Testis (tissue), 3 donors: ENCODE data around the gene ADM2. TPM values are rescaled to one million over a fixed set of nuclear protein-coding genes. Genes with fewer than 3 reads are reported as not detected.

Experiments used
- DNase-seq: peaks from one replicate; pipeline ENCODE4 v3.0.0-alpha.2; 2019
- H3K27ac ChIP-seq, 2 donors: fragments of 200-600 bp; sonication (generic); one replicate each; pipeline ENCODE4 v1.5.1; 2019
- H3K27me3 ChIP-seq: fragments of 200-600 bp; sonication (generic); one replicate; pipeline ENCODE4 v1.5.1; 2019
- H3K36me3 ChIP-seq: fragments of 200-600 bp; sonication (generic); one replicate; pipeline ENCODE4 v1.5.1; 2017; ENCODE audit warnings: low read depth; ENCODE audit errors: missing control alignments
- H3K4me1 ChIP-seq: fragments of 200-600 bp; sonication (generic); one replicate; pipeline ENCODE4 v1.5.1; 2019
- H3K4me3 ChIP-seq, 2 donors: fragments of 200-600 bp; sonication (generic); one replicate each; pipeline ENCODE4 v1.5.1; 2017 to 2019
- H3K9me3 ChIP-seq: fragments of 200-600 bp; sonication (generic); one replicate; pipeline ENCODE4 v1.5.1; 2017
- POLR2A ChIP-seq: fragments of 450-650 bp; IDR thresholded peaks from one replicate; pipeline ENCODE4 v1.6.1; 2017; ENCODE audit warnings: antibody characterized with exemption, mild to moderate bottlenecking, moderate library complexity
- WGBS, 2 donors: methylation state at CpG; one replicate each; pipeline ENCODE4 v1.1.5; 2018; 5-methylcytosine and 5-hydroxymethylcytosine counted together
- intact Hi-C: fragments of 100-400 bp; cut with DNase I; formaldehyde crosslinking; loops from one replicate; pipeline ENCODE4 v1.15.1; 2023; ENCODE audit warnings: low total_unique reads
- polyA plus RNA-seq: library from polyadenylated mRNA; stranded (reverse); fragments of 350-450 nt; fragmentation: Illumina TruSeq; extraction: RNeasy Lipid Tissue Mini Kit (QIAGEN cat#74804); gene quantifications from one replicate; pipeline ENCODE4 v1.2.3, GENCODE V29; 2014; ENCODE audit warnings: low read depth, low replicate concordance; ENCODE audit not compliant: insufficient read depth
- total RNA-seq, 2 donors: library from RNA; depleted of rRNA; stranded (reverse); fragments of >200 nt; gene quantifications; one replicate each; pipeline ENCODE4 v1.2.3, GENCODE V29; 2016
- TF ChIP-seq, protein P1 (sequence below), 3 experiments: fragments of 450-650 bp in 2 of 3; fragments of 200-600 bp in 1 of 3; sonication (generic) in 1 of 3; IDR thresholded peaks; one replicate each; pipeline ENCODE4 v1.5.1; 2016 to 2019; ENCODE audit warnings: antibody characterized with exemption in 3 of 3, mild to moderate bottlenecking in 2 of 3, moderate library complexity in 1 of 3

The ADM2 gene
- total and polyA plus RNA-seq, 3 donors from 2014 or later, result 0.99 to 1.9 (median 1.0) TPM

DNA sequence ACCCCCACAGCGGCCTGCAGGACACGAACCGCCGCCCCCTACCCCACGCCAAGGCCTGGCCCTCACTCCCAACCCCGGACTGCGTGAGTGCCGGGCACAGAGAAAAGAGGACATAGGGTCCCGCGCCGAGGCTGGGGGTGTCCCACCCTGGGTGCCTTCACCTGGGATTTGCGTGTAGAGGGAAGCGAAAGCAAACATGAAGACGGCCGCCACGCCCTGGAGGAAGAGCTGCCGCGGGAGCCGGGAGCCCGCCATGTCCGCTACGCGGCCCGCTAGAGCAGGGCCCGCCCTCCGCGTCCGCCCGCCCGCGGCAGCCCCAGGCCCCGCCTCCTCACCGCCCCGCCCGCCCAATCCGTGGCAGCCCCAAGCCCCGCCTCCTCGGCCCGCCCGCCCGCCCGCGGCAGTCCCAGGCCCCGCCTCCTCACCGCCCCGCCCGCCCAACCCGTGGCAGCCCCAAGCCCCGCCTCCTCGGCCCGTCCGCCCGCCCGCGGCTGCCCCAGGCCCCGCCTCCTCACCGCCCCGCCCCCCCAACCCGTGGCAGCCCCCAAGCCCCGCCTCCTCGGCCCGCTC is 26.2 kb downstream of the ADM2 start, which contains the start of gene LMF2:
Gene LMF2, minus strand, starts transcription at position 282 of the 570 bp plus-strand sequence. Its CDS starts 27 bp downstream, at position 255.
- Histone ChIP-seq H3K4me1 (peaks cover 9% of the 10 kb centered on the region), H3K4me3 (peak within 1 kb of the TSS; percentile 81 to 94), H3K9me3 (no peaks in the 10 kb centered on the region), H3K27me3 (no peaks in the 10 kb centered on the region), H3K36me3 (no peaks in the 10 kb centered on the region), H3K27ac (peak within 1 kb of the TSS; percentile 72 to 91)
- DNase-seq, result peak; percentile 92
- TF ChIP-seq POLR2A, result no peak
- TF ChIP-seq, protein P1, sequence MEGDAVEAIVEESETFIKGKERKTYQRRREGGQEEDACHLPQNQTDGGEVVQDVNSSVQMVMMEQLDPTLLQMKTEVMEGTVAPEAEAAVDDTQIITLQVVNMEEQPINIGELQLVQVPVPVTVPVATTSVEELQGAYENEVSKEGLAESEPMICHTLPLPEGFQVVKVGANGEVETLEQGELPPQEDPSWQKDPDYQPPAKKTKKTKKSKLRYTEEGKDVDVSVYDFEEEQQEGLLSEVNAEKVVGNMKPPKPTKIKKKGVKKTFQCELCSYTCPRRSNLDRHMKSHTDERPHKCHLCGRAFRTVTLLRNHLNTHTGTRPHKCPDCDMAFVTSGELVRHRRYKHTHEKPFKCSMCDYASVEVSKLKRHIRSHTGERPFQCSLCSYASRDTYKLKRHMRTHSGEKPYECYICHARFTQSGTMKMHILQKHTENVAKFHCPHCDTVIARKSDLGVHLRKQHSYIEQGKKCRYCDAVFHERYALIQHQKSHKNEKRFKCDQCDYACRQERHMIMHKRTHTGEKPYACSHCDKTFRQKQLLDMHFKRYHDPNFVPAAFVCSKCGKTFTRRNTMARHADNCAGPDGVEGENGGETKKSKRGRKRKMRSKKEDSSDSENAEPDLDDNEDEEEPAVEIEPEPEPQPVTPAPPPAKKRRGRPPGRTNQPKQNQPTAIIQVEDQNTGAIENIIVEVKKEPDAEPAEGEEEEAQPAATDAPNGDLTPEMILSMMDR (IDR thresholded peaks at IDR 0.05), result no peak
- 0% methylated on average over 28 of the region's 62 CpGs; no CpG with 5 or more reads in 1 of the 2 donors for WGBS, 2 donors
- intact Hi-C loops, result no loop called here

DNA sequence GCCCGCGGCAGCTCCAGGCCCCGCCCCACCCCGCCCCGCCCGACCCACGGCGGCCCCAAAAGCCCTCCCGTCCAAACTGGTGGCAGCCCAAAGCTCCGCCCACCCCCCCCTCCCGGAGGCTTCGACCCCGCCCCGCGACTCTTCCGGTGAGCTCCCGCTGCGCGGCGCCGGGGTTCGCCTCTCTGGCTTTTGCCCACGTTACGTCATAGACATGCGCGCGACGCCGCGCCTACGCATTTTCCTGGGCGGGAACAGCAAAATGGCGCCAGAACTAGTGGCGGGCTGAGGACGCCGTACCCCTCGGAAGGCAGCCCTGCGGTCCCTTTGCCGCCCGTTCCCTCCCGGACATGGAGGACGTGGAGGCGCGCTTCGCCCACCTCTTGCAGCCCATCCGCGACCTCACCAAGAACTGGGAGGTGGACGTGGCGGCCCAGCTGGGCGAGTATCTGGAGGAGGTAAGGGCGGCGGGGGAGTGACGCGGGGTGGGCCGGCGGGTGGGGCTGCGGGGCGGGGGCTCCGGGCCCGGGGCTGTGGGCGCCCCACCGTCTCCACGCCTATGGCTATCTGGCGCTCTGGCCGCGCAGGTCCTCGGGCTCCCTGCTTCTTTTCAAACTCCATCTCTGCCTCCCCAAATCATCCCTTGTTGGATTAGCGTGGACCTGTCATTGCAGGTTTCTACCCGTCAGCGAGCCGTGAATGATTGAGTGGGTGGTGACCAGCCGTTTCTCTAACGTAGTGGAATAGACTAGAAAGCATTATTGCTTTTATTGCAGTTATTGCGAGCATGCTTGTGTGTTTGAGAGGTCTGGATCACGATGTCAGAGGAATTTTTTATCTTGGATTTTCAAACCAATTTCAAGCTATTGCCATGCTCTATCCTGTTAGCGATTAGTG is 26.9 kb downstream of the ADM2 start, which contains the start of gene NCAPH2:
Gene NCAPH2, plus strand, starts transcription at position 234 of the 894 bp plus-strand sequence. Its CDS starts 114 bp downstream, at position 348.
- Histone ChIP-seq H3K27me3 (no peaks in the 10 kb centered on the region), H3K4me3 (peak within 1 kb of the TSS; percentile 81 to 94), H3K4me1 (peaks cover 9% of the 10 kb centered on the region), H3K9me3 (no peaks in the 10 kb centered on the region), H3K36me3 (no peaks in the 10 kb centered on the region), H3K27ac (peak within 1 kb of the TSS; percentile 72 to 91)
- 1% methylated on average over 18 to 36 of the region's 76 CpGs for WGBS, 2 donors
- peak; percentile 96 for DNase-seq
- TF ChIP-seq, protein P1 (IDR thresholded peaks at IDR 0.05), result peak in 1 of 3 experiments; percentile 7
- TF ChIP-seq POLR2A, result peak; percentile 31
- intact Hi-C loops, result no loop called here

DNA sequence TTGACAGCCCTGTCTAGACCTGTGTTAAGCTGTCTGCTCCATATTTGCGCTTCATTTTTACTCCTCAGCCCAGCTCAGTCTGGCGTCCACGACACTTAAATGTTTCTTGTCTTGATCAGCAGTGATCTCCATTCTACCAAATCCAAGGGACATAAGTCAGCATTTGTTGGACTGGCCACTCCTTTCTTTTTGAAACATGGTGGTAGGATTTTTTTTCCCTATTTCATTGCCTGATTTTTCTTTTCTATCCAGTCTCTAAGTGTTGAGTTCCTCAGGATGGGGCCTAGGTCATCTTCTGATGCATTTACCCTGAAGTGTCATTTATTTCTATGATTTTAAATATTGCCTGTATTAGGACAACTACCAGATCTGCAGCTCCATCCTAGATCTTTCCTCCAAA is 27.6 kb downstream of the ADM2 start:
- H3K27me3 ChIP-seq, result no peaks in the 10 kb centered on the region
- peak overlapping the region; percentile 77 to 94 for H3K4me3 ChIP-seq
- WGBS, 2 donors, result 6 to 7% methylated on average over 3 of the region's 3 CpGs
- peak overlapping the region in 1 of 2 donors; percentile 91 for H3K27ac ChIP-seq
- peaks cover 9% of the 10 kb centered on the region for H3K4me1 ChIP-seq
- no peak for DNase-seq
- no peaks in the 10 kb centered on the region for H3K36me3 ChIP-seq
- TF ChIP-seq, protein P1 (IDR thresholded peaks at IDR 0.05), result no peak
- no peak for TF ChIP-seq POLR2A
- no peaks in the 10 kb centered on the region for H3K9me3 ChIP-seq
- intact Hi-C loops, result no loop called here

DNA sequence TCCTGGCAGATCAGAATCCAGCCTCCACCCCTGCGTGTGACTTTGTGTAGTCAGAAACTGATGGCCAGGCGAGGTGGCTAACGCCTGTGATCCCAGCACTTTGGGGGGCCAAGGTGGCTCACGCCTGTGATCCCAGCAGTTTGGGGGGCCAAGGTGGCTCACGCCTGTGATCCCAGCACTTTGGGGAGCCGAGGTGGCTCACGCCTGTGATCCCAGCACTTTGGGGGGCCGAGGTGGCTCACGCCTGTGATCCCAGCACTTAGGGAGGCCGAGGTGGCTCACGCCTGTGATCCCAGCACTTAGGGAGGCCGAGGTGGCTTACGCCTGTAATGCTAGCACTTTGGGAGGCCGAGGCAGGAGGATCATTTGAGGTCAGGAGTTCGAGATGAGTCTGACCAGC is 31.8 kb downstream of the ADM2 start:
- intact Hi-C loops, result no loop called here
- Histone ChIP-seq H3K36me3 (no peaks in the 10 kb centered on the region), H3K27ac (no peak overlapping the region), H3K9me3 (no peaks in the 10 kb centered on the region), H3K27me3 (no peaks in the 10 kb centered on the region), H3K4me3 (no peak overlapping the region), H3K4me1 (no peaks in the 10 kb centered on the region)
- no peak for TF ChIP-seq POLR2A
- TF ChIP-seq, protein P1 (IDR thresholded peaks at IDR 0.05), result no peak
- DNase-seq, result no peak
- WGBS, 2 donors, result 92 to 99% methylated on average over 15 of the region's 15 CpGs
